NCI-H446 treated with DMSO at 0.1 percent for 48 hours (cell line): ENCODE results near the gene CABP5.

Experiments
- DNase-seq: peaks from one replicate; lab custom pipeline; 2025; lab: John Stamatoyannopoulos, UW

CABP5 gene

DNA sequence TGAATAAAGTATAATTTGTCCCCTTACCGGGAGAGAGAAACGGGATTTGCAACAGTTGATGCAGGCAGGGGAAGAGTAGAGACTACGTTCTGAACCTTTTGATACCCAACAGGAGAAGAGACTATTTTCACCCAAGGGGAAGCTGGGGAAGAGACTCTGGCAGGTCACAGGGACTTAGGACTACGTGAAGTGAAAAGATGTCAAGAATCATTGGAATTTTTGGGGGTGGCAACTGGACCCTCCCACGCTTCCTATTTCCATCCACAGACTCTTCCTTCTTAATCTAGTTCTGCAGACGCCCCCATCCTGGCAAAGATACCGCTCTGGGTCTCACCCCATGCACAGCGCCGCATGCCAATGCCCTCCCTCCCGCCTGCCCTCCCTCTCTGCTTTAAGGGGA, 13.8 kb downstream of the CABP5 start:
- no peak for DNase-seq

DNA sequence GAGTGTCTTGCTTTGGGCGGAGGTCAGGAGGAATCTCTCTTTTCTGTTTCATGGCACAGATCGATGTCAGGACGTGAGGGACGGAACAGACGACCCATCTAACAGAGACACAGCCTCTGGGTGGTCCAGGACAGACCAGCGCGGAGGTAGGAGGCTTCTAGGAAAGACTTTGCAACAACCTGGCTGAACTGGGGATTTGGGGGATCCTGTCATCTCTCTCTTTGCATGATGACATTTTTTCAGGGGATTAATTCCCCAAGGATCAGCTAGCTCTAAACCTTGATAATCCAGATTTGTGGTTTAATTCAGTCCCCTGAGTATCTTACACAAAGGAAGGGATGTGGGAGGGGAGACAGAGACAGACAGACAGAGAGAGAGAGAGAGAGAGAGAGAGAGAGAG, 14.4 kb downstream of the CABP5 start:
- DNase-seq, result no peak

DNA sequence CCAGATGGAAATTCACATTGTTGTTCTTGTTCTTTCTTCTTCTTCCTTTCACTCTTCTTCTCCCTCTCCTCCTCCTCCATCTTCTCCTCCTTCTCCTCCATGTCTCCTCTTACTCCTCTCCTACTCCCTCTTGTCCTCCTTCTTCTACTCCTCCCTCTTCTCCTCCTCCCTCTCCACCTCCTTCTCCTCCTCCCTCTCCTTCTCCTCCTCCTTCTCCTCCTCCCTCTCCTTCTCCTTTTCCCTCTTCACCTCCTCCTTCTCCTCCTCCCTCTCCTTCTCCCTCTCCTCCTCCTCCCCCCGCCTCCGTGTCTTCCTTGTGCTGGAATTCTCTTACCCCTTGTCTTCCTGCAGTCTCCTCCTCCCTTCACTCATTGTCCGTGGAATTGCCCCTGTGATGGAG, 18.4 kb downstream of the CABP5 start:
- DNase-seq, result no peak

DNA sequence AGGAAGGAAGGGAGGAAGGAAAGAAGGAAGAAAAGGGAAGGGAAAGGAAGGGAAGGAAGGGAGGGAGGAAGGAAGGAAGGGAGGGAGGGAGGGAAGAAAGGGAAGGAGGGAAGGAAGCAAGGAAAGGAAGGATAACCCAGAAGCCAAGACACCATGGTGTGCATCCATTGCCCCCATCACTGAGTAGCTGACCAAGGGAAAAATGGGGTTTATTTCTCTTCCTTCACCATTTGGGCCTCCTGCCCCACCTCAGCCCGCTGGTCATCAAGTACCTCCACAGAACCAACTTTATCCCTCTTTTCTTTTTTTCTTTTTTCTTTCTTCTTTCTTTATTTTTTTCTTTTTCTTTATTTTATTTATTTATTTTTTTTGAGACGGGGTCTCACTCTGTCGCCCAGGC, 20.4 kb downstream of the CABP5 start:
- DNase-seq, result no peak

DNA sequence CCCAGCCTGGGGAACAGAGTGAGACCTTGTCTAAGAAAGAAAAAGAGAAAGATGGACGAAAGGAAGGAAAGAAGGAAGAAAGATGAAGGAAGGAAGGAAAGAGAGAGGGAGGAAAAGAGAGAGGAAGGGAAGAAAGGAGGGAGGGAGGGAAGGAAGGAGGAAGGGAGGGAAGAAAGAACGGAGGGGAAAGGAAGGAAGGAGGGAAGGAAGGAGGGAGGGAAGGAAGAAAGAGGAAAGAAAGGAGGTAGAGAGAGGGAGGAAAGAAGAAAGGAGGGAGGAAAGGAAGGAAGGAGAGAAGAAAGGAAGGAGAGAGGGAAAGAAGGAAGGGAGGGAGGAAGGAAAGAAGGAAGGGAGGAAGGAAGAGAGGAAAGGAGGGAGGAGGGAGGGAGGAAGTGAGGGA, 20.9 kb downstream of the CABP5 start:
- no peak for DNase-seq

DNA sequence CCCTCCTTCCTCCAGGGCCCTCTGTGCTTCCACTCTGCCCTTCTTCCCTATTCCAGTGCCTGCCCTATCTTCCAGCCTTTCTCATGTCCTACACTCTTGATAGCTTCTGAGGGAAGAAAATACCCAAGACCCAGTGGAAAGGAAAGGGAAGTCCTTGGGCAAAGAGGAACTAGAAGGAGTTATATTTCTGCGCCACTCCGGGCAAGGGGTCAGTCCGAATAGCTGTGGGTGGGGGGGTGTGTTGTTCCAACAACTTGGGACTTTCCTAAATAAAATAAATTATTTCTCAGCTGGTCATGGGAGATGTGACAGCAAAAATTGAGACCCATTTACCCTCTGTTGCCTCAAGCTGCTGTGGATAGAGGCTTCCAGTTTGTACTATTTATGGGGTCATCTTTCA, 23.2 kb downstream of the CABP5 start:
- DNase-seq, result no peak

DNA sequence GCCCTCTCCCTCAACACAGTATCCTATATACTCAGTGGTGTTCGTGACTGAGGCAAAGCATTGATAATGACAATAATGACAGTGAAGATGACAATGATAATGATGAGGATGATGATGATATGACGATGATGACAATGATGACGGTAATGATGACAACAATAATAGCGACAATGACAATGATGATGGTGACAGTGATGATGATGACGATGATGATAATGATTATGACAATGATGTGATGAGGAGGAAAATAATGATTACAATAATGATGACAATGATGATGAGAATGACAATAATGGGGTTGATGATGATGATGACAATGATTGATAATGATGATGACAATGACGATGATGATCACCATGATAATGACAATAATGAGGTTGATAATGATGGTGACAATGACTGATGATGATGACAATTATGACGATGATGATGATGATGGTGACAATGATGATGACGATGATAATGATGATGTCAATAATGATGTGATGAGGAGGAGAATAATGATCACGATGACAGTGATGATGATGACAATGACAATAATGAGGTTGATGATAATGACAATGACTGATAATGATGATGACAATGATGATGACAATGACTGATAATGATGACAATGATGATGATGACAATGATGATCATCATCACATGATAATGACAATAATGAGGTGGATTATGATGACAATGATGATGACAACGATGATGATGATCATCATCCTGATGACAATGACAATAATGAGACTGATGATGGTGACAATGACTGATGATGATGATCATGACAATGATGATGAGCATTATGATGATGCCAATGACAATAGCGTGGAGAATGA, 32.7 kb downstream of the CABP5 start:
- no peak for DNase-seq

DNA sequence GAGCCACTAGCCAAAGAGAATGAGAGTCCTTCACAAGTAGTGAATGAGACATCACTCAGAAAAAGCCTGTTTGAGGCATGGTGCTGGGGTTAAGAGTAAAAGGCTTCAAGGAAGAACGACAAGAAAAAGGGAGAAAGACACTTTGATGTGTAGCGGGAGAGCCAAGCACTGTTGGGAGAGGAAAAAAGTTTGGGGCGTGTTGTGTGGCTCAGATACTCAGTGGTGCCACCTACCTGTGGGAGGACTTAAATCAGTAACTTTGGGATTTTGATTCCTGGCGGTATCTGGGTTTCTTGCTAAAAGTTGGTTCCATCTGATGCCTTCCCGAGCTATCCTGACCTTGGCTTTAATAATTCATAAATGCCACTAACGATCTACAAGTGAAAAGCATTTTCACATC, 37.1 kb downstream of the CABP5 start:
- no peak for DNase-seq

DNA sequence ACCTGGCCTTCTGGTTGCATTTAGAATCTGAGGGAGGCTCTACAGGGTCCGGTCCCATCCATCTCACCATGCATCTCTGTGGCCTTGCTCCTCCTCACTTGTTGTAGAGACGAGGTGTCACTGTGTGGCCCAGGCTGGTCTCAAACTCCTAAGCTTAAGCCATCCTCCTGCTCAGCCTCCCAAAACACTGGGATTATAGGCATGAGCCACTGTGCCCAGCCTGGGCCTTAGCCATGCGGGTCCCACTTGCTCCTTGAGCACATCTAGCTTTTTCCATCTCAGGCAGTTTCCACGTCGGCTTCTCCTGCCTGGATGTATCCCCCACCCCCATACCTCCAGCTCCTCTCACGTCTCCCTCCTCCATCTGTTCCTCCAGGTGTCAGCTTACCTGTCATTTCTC, 39.6 kb downstream of the CABP5 start:
- no peak for DNase-seq

DNA sequence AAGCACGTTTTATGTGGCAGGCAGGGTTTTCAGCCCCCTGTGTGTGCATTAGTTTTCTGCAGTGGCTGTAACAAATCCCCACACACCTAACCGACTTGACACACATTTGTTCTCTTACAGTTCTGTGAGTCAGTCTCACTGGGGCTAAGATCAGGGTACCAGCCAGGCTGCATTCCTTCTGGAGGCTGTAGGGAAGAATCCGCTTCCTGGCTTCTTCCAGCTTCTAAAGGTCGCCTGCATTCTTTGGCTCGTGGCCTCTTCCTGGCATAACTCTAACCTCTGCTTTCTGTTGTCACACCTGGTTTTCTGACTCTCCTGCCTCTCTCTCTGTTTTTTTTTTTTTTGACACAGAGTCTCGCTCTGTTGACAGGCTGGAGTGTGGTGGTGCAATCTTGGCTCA, 43.0 kb downstream of the CABP5 start:
- DNase-seq, result no peak

DNA sequence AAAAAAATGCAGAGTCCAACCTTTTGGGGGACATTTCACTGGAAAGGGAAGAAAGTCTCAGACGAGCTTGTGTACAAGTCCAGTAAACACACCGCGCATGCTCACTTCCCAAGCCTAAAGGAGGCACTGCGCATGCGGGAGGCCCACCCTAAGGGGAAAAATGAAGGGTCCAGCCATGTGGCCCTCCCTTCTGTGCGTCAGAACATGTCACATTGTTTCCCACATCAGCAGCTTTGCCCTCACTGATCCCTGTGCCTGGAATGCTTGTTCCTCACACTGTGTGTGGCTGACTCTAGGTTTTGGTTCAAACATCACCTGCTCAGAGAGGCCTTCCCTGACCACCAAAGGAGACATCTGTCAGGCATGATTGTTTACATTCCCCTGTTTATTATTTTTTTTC, 45.1 kb downstream of the CABP5 start:
- DNase-seq, result no peak

DNA sequence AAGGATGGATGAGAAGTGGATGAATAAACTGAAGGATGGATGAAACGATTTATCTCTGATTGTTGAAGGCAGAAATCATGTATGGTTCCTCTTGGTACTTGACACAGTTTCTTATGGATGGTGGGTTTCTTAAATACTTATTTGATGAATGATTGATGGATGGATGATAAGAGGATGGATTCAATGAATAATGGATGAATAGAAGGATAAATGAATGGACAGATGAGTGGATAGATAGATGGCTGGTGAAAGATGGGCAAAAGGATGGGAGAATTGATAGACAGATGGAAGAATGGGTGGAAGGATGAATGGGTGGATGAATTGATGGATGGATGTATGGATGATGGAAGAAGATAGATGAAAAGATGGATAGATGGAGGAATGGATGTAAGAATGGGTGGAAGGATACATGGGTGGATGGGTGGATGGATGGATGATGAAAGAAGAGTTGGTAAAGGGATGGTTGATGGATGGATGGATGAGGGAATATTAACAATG, 47.6 kb downstream of the CABP5 start:
- no peak for DNase-seq

DNA sequence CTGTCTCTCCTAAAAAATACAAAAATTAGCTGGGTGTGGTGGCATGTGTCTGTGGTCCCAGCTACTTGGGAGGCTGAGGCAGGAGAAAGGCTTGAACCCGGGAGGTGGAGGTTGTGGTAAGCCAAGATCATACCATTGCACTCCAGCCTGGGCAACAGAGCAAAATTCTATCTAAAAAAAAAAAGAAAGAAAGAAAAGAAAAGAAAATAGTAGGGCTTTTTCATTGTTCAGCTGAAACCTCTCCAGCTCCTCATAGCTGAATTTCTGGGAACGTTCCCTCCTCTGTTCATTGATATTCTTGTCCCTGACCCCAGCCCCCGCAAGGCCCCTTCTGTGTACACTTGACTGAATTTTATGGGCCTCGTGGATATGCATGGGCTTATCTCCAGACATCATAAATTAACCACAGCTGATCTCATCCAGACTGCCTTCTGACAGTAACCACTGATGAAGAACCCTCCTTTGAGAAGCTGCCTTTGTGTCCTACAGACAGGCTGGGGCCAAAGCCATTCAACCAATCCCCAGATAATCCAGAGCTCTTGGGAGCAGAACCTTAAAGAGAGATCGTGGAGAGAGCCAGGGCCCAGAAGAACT, 49.6 kb downstream of the CABP5 start, which contains the start of gene ELSPBP1:
Gene ELSPBP1, plus strand, starts transcription at position 424 of the 594 bp plus-strand sequence. CDS start 14,036 bp downstream, outside the sequence.
- no peak for DNase-seq

DNA sequence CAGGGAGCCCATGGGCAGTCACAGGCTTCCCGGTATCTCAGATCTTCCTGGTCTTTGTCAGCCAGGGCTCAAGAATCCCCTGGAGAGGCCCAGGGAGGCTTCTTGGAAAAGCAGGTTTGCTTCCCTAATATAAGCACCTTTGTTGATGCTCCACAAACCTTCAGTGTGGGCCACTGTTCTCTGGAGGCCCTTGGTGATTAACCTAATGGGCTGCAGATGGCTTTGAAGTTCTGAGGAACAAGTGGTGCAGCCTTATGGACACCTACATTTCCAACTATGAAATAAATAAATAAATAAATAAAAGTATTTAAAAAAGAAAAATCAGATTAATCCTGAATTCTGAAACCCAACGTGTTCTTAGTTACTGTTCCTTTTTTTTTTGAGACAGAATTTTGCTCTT, 51.8 kb downstream of the CABP5 start, which contains the start of gene BSPH1:
Gene BSPH1, minus strand, starts transcription at position 101 of the 400 bp plus-strand sequence. Its CDS starts 89 bp downstream, at position 12.
- no peak for DNase-seq

DNA sequence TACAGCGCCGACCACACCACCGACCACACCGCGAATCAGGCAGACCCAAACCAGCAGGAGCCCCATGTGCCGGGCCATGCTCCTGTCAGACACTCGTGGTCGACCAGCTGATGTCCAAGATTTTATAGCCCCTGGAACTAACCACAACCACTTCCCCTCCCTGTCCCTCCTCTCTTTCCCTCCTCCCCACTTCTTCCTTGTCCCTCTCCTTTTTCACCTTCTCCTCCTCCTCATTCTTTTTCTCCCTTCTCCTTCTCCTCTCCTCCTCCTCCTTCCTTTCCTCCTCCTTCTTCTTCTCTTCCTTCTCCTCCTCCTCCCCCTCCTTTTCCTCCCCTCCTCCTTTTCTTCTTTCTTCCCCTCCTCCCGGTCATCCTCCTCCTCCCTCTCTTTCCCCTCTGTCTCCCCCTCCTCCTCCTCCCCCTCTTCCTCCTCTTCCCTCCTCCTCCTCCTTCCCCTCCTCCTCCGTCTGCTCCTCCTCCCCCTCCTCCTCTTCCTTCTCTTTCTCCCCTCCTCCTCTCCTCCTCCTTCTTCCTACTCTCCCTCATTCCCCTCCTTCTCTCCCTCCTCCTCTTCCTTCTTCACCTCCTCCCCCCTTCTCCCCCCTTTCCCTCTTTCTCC, 52.6 kb downstream of the CABP5 start:
- DNase-seq, result no peak
